CD4-positive, alpha-beta T cell (primary cell): ENCODE data around the gene RABGGTA. TPM values are rescaled to one million over a fixed set of nuclear protein-coding genes. Genes with fewer than 3 reads are reported as not detected.

ENCODE experiments used
- ATAC-seq: fragments of 200-7000 bp; cut with Tn5 transposase; one replicate; pipeline ENCODE4 v1.10.0; 2022; ENCODE audit warnings: mild to moderate bottlenecking; ENCODE audit not compliant: poor library complexity
- CTCF ChIA-PET: fragments of 350-600 bp; sonication (Branson Sonifier 250); formaldehyde crosslinking; loops from one replicate; lab custom pipeline; 2021; ENCODE audit warnings: antibody characterized with exemption, inconsistent platforms; lab: Charles Lee
- POLR2A ChIA-PET: fragments of 350-600 bp; sonication (Branson Sonifier 250); formaldehyde crosslinking; loops from one replicate; lab custom pipeline; 2021; ENCODE audit warnings: antibody characterized with exemption, inconsistent platforms; lab: Charles Lee
- DNase-seq, 14 experiments: peaks; one replicate each; pipeline ENCODE4 v3.0.0-alpha.2; 2013 to 2020; ENCODE audit warnings: mixed read lengths in 2 of 14
- H3K27ac ChIP-seq, 2 donors: one replicate each; pipeline versions ENCODE4 v1.5.1 to v1.7.0; 2013; ENCODE audit warnings: low read length in 2 of 2, low read depth in 1 of 2, mild to moderate bottlenecking in 1 of 2
- H3K27me3 ChIP-seq, 2 experiments: 1 replicate in 1 of 2; 2 replicates in 1 of 2; pipeline versions ENCODE4 v1.6.1 to v1.7.0; 2013; ENCODE audit warnings: low read length in 2 of 2, control low read depth in 1 of 2, mild to moderate bottlenecking in 1 of 2, moderate library complexity in 1 of 2; ENCODE audit not compliant: insufficient read depth in 2 of 2, control insufficient read depth in 1 of 2
- H3K36me3 ChIP-seq: one replicate; pipeline ENCODE4 v1.6.1; 2013; ENCODE audit warnings: low read length, control low read depth; ENCODE audit not compliant: insufficient read depth
- H3K4me1 ChIP-seq: one replicate; pipeline ENCODE4 v1.6.1; 2013; ENCODE audit warnings: low read length, control low read depth; ENCODE audit not compliant: insufficient read depth
- H3K4me3 ChIP-seq: one replicate; pipeline ENCODE4 v1.5.1; 2013; ENCODE audit warnings: mild to moderate bottlenecking, low read length, moderate library complexity
- H3K9me3 ChIP-seq, 2 experiments: 1 replicate in 1 of 2; 2 replicates in 1 of 2; pipeline versions ENCODE4 v1.6.1 to v1.7.0; 2013; ENCODE audit warnings: low read length in 2 of 2, mild to moderate bottlenecking in 2 of 2, control low read depth in 1 of 2, moderate library complexity in 1 of 2; ENCODE audit not compliant: control insufficient read depth in 1 of 2, insufficient read depth in 1 of 2
- H3K27ac Mint-ChIP-seq: one replicate; pipeline ENCODE4 v1.8.0; 2020; ENCODE audit warnings: mixed read lengths
- H3K27me3 Mint-ChIP-seq: one replicate; pipeline ENCODE4 v1.8.0; 2021; ENCODE audit warnings: mixed read lengths
- H3K36me3 Mint-ChIP-seq: one replicate; pipeline ENCODE4 v1.8.0; 2021; ENCODE audit warnings: low read depth, mixed read lengths
- H3K4me1 Mint-ChIP-seq: one replicate; pipeline ENCODE4 v1.8.0; 2021; ENCODE audit warnings: low read depth, mixed read lengths
- H3K4me3 Mint-ChIP-seq: one replicate; pipeline ENCODE4 v1.8.0; 2020; ENCODE audit warnings: mild to moderate bottlenecking, mixed read lengths
- H3K9me3 Mint-ChIP-seq: one replicate; pipeline ENCODE4 v1.8.0; 2020; ENCODE audit warnings: mixed read lengths
- CTCF ChIP-seq: fragments of 200-600 bp; IDR thresholded peaks from one replicate; pipeline ENCODE4 v1.8.0; 2022; ENCODE audit warnings: antibody characterized with exemption, mild to moderate bottlenecking
- intact Hi-C, 2 experiments: fragments of 100-400 bp; cut with DNase I in 1 of 2; cut with micrococcal nuclease in 1 of 2; formaldehyde crosslinking; loops; one replicate each; pipeline versions ENCODE4 v1.15.1 to v1.9.0; 2023 to 2025; cut with DNase I, micrococcal nuclease
- total RNA-seq, 174 experiments: library from RNA in 2 of 174; stranded (reverse) in 2 of 174; gene quantifications; one replicate each; pipeline ENCODE4 v1.2.3 and lab custom pipeline; 2021 to 2026

The RABGGTA gene
- total RNA-seq, 2 experiments from 2014 or later, result 52.3 to 55.2 TPM

GRCh38 chr14:24255438-24255837 is 16.0 kb downstream of the RABGGTA start:
- no peak for DNase-seq
- H3K9me3 Mint-ChIP-seq, result no peaks in the 10 kb centered on the region
- no peak for TF ChIP-seq CTCF
- ChIA-PET CTCF (no interaction called here), POLR2A (interaction anchor here (0.9 kb wide), 1 partner anchor 13 kb away, joined by 5 read pairs; the partner anchor contains the start of gene TINF2)
- H3K27me3 Mint-ChIP-seq, result no peaks in the 10 kb centered on the region
- H3K36me3 Mint-ChIP-seq, result peaks cover 41% of the 10 kb centered on the region
- Histone ChIP-seq H3K9me3 (no peaks in the 10 kb centered on the region), H3K4me1 (no peaks in the 10 kb centered on the region), H3K27me3 (no peaks in the 10 kb centered on the region), H3K4me3 (no peak overlapping the region), H3K36me3 (peaks cover 29% of the 10 kb centered on the region), H3K27ac (no peak overlapping the region)
- peaks cover 1% of the 10 kb centered on the region for H3K4me1 Mint-ChIP-seq
- intact Hi-C loops, result no loop called here
- ATAC-seq, result no peak
- H3K27ac Mint-ChIP-seq, result no peak overlapping the region
- H3K4me3 Mint-ChIP-seq, result no peak overlapping the region

- Mint-ChIP-seq H3K4me1 (peaks cover 8% of the 10 kb centered on the region), H3K27me3 (no peaks in the 10 kb centered on the region), H3K36me3 (peaks cover 45% of the 10 kb centered on the region), H3K9me3 (no peaks in the 10 kb centered on the region), H3K27ac (no peak overlapping the region), H3K4me3 (no peak overlapping the region)
- intact Hi-C loops, result no loop called here
- TF ChIP-seq CTCF, result no peak
- Histone ChIP-seq H3K27me3 (no peaks in the 10 kb centered on the region), H3K9me3 (no peaks in the 10 kb centered on the region), H3K4me1 (no peaks in the 10 kb centered on the region), H3K4me3 (no peak overlapping the region), H3K36me3 (peaks cover 29% of the 10 kb centered on the region), H3K27ac (no peak overlapping the region)
- POLR2A ChIA-PET, result interaction anchor here (0.9 kb wide), 1 partner anchor 12 kb away, joined by 5 read pairs; the partner anchor contains the start of gene TINF2
- no peak for ATAC-seq
- CTCF ChIA-PET, result no interaction called here
- no peak for DNase-seq
These were observed 16.6 kb downstream of the RABGGTA start for GRCh38 chr14:24254630-24255392.

- intact Hi-C loops, result no loop called here
- Mint-ChIP-seq H3K27me3 (no peaks in the 10 kb centered on the region), H3K36me3 (peaks cover 41% of the 10 kb centered on the region), H3K4me1 (peaks cover 9% of the 10 kb centered on the region), H3K9me3 (no peaks in the 10 kb centered on the region), H3K4me3 (no peak overlapping the region), H3K27ac (no peak overlapping the region)
- Histone ChIP-seq H3K9me3 (no peaks in the 10 kb centered on the region), H3K4me1 (no peaks in the 10 kb centered on the region), H3K36me3 (peaks cover 33% of the 10 kb centered on the region), H3K27ac (no peak overlapping the region), H3K27me3 (no peaks in the 10 kb centered on the region), H3K4me3 (no peak overlapping the region)
- DNase-seq, result no peak
- no peak for TF ChIP-seq CTCF
- ATAC-seq, result no peak
- ChIA-PET CTCF (no interaction called here), POLR2A (interaction anchor here (3.6 kb wide), 1 partner anchor 12 kb away, joined by 20 read pairs; the partner anchor contains the start of gene TINF2)
These were observed 17.5 kb downstream of the RABGGTA start for GRCh38 chr14:24253936-24254335.
